HPDE6-E6E7 (cell line): Measurements from ENCODE around the gene DTNB.

Experiments used
- DNase-seq: peaks from one replicate; pipeline ENCODE4 v3.0.0; 2011; ENCODE audit warnings: missing footprints; ENCODE audit errors: extremely low spot score

The DTNB gene

DNA sequence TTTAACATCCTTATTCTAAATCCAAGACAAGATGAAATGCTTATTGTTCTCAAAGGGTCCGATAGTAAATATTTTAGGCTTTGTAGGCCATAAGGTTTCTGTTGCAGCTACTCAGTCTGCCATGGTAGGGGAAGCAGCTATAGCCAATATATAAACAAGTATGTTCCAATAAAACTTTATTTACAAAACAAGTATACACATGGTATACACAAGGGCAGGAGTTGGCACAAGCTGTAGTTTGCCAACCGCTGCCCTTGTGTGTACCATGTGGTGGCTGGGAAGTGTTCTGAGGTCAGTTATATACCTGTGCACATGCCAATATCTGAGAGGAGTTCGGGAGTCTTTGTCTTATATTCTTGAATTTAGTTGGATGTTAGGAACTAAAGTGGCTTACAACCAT is 205.6 kb downstream of the DTNB start:
- no peak for DNase-seq

DNA sequence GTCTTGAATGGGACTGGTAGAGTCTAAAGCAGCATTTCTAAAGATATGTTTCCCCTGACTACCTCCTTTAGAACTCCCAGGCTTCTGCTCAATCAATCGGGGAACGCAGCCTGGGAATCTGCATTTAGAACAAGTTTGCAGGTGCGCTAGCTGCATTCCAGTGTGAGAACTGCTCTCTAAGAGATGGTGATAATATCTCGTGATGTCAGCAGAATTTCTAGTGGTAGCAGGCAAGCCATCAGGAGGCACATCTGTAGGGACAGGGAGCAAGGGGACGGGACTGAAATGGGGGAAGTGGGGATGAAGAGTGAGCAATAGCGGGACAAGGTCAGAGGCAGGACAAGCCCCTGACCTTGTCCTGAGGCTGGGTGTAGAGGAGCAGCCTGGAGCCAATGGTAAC is 211.4 kb downstream of the DTNB start:
- no peak for DNase-seq

DNA sequence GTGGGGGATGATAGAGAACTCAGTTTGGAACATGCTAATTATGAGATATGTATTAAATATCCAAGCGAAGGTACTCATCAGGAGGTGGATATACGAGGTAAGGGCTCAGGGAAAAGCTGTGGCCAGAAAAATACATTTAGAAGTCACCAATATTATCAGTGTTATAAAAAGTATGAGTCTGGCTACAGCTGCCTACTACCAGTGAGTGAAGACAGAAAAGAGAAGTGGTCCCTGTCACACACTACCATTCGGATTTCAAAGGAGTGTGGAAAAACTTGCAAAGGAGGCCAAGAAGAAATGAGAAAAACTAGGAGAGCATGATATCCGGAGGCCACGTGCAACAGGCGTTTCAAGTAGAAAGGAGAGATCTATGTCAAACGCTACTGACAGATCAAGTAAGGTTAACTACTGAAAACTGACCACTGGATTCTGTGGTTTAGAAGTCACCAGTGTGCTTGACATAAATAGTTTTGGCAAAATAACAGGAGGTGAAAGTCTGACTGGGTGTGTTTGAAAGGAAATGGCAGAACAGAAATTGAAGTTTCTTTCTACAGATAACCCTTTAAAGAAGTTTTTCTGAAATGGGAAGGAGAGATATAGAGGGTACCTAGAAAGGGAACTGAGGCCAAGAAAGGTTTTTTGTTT is 213.0 kb downstream of the DTNB start:
- DNase-seq: no peak

DNA sequence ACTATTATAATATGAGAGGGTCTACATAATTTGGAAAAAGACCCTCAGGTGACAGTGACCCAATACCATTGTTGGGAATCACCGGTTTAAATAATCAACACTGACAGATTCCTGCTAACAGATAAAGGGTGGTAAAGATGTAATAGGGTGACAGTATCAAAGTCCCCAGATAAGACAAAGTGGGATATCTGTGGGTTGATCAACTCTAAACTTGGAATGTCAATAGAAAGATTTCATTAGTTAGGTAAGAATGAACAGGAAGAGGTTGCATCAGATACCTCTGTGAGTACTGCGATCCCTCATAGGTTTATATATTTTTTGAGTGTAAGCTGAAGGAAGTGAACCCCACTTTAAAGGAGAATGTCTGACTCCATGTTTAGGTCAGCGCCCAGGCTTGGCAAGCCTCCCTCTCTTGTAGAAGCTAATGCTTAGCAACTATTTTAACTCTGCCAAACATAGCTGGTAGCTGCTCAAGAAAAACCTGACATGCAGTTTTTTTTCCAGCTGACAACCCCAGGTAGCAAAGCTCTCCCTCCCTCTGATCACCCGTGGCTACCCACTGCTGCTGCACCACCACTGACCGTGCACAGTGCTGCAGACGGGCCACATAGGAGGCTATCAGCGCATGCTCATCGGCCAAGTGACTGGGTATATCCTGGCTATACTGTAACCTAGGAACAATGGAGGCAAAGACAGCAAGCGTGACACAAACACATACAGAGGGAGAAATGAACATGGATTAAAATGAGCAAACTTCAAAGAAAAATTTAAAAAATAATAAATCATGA is 218.4 kb downstream of the DTNB start:
- DNase-seq: no peak

DNA sequence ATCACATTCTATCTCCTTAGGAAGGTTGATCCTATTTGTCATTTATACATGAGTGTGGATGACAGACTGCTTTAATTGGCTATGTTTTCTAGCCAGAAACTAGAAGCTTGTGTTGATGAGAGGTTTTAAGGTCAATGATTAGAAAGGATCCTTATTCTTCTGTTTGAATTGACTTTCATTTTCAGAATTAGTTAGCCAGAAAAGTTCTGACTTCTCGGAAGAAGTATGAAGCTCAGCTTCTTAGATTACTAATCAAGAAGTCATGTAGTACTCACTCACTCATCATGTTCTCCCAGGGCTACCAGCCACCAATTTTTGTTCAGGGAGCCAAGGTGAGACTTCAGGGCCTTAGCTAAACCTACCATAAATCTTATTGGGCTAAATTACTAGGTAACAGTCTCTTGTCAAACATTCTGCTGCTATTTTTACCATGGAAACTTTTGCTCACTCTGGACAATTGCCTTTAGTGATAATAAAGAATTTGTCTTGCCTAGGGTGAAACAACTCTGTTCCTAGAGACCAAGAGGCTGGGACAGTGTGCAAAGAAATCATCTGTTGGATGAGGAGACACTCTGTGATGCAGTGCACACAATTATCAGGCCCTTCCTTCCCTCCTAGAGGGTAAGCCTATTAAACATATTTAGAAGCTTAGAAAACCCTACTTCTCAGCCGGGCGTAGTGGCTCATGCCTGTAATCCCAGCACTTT is 220.0 kb downstream of the DTNB start:
- no peak for DNase-seq

DNA sequence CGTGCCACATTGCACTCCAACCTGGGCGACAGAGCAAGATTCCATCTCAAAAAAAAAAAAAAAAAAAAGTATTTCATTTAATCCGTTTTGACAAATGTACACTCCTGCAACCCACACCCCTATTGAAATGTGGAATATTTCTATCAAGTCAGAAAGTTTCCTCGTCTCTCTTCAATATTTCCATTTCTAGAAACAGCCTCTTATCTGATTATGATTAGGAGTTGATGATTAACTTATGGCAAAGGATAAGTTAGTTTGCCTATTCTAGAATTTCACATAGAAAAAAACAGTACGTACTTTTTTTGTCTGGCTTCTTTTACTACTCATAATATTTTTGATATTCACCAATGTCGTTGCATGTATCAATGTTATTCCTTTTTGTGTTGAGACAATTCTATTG is 224.6 kb downstream of the DTNB start:
- DNase-seq: no peak

DNA sequence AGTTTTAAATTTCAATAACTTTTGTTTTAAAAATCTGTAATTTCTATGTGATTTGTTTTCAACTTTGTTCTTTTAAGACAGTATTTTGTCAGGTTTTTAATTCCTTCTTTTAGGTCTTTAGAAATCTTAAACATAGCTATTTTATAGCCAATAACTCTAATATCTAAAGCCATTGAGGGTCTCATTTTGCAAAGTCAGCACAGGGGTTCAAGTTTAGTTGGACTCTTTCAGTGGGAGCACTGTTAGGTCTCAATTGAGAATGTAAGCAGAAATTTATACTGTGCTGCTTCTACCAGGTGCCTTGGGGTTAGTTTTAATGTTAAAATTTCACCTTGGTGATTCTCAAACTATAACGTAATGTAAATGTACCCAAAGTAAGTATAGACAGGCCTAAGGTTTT is 226.4 kb downstream of the DTNB start:
- no peak for DNase-seq

DNA sequence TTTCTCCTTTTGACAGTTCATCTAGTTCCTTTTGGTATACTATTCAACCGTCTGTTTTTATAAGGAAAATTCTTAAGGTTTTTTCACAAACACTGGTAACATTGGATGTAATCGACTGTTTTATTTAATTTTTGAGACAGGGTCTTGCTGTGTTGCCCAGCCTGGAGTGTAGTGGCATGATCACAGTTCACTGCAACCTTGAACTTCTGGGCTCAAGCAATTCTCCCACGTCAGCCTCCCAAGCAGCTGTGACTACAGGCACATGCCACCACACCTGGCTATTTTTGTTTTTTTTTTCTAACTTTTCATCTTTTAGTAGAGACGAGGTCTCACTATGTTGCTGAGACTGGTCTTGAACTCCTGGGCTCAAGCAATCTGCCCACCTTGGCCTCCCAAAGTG is 227.3 kb downstream of the DTNB start:
- no peak for DNase-seq

DNA sequence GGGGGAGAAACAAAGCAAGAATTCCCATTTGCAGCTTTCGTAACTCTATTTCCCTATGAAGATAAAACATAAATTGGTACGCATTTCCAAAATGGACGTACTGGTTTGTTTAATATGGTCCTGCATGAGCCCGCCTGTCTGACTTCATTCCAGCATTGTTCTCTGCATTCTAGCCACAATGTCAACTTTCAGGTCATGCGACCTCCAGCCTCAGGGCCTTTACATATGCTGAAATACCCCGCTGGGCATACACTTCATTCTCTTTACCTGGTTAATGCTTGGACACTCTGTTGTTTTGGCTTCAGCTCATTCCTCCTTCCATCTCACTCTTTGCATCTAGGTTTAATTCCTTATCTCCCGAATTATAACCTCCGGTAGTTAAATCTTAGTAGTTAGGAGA is 227.9 kb downstream of the DTNB start:
- DNase-seq: no peak

DNA sequence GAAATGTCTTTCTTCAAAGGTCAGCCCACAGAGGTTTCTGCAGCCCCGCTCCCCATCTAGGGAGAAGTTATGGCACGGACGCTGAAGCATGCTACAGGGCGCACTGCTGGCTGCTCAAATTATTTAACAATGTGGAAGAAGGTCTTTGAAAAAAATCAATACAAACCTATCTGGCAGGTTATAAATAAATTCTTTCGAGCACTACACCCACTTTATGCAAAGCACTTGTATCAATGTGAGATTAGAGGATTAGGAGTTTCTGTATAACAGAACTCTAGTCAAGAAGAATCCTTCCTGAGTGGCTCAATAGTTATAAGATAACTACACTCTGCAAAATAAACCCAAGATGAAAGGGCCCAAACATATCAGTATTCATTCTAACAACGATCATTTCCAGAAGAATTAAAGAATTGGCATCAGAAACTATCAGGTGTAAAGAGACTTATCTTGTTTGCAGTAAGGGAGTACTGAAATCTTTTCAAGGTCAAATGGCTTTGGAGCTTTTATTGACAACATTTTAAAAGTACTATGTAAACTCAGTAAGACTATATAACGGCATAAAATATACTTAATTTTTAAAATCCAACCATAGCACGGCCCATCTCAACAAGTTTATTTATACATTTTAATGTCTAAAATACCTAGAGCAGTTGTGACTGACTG is 228.6 kb downstream of the DTNB start:
- DNase-seq: no peak

DNA sequence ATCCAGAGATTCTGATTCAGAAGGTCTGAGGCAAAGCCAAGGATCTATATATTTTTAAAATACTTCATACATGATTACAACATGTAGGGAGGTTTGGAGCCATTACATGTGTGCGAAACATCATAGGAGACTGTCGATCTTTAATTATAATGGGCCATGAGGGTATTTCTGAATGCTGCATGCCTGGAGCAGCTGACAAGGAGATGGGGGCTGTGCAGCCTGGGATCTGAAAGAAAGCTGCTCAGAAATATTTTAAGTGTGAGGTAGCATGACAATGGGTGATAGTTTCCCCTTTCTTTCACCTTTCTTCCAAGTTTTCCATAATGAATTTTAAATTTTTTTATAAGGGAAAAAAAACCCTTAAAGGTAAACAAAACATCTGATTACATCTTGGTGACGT is 229.6 kb downstream of the DTNB start:
- no peak for DNase-seq

DNA sequence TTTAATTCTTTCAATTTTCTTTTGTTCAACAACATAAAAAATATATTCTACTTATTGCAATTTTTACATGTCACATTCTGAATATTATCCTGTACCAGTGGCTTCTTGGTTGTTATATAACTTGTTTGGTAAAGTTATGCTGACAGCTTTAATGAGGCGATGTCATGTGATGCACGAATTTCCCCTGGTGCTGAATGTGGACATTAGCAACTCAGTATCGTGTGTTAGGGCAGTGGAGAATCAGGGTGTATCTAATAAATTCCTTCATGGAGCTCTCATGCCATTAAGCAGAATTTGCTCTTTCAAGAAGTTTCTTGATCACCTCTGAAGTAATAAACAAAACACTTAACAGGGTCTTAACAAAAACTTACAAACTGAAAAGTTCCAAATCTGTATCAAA is 232.0 kb downstream of the DTNB start:
- DNase-seq: no peak

DNA sequence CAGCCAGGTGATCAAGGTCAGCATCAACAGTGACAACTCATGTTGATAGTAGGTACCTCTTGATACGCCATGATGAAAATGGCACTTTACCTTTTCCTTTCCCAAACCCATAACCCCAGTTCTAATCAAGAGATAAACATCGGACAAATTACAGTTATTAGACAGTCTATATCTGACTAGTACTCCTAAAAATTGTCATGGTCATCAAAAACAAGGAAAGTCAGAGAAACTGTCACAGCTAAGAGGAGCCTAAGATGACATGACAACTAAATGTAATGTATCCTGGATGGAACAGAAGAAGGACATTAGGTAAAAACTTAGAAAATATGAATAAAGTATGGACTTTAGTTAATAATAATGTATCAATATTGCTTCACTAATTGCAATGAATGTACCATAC is 234.6 kb downstream of the DTNB start:
- DNase-seq: no peak

DNA sequence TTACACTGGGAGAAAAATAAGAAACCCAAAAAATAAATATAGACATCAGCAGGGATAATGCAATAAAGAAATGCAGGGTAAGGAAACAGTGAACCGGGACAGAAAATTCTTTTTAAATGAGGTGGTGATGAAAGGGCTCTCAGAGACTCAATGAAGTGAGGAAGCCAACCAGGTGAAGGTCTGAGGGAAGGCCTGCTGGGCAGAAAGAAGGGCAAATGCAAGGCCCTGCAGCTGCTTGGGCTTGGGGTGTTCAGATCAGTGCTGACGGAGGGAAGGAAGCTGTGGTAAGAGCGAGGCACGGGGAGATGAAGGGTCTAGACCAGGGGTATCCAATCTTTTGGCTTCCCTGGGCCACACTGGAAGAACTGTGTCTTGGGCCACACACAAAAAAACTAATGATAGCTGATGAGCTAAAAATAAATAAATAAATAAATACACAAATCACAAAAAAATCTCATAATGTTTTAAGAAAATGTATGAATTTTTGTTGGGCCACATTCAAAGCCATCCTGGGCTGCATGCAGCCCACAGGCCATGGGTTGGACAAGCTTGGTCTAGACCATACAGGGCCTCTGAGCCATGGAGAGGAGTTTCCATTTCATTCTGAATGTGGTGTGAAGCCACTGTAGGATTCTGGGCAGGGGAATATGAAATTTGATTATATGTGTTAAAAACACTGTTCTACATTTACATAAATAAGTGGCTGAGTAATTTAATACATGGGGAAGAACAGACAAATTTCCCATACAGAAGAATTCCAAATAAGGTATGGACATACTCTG is 235.3 kb downstream of the DTNB start:
- DNase-seq: no peak

DNA sequence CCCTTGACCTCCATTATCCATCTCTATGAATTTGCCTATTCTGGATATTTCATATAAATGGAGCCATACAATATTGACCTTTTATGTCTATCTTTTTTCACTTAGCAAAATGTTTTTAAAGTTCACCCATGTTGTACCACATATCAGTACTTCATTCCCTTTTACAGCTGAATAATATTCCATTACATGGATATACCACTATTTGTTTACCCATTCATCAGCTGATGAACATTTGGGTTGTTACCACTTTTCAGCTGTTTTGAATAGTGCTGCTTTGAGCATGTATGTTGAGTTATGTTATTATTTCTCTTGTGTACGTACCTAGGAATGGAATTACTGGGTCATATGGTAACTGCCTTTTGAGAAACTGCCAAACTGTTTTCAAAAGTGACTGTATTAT is 238.0 kb downstream of the DTNB start:
- DNase-seq: no peak

DNA sequence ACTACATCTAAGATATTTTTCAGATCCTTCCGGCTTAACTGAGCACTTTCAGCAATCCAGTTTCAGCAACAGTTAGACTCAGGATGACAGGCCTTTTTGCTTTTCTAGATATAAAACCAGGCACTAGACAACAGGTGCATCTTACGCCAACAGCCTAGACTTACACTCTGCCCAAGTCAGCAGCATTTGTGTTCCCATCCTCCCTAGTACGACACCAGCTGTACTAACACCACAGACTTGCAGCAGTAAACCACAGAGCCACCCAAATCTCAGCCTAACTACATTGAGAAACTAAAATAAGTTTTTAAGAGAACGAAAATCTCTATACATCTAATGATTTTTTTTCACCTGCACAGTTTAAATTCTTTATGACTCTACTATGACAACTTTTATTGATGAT is 241.8 kb downstream of the DTNB start:
- no peak for DNase-seq

DNA sequence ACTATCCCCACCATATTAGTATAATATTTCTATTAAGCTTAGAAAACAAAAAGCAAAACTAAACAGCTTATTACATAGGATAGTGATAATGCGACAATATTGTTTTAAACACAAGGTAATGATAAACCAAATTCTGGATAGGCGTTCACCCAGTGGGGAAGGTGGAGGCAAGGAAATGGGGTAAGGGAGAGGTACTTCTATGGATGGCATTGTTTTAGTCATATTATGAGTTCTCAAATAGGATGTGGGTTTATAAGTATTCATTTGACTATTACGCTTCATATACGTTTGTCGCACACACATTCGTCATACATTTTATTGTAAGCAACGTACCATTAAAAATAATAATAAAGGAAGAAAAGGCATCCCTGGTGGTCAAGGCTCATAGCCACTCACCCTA is 242.8 kb downstream of the DTNB start:
- no peak for DNase-seq

DNA sequence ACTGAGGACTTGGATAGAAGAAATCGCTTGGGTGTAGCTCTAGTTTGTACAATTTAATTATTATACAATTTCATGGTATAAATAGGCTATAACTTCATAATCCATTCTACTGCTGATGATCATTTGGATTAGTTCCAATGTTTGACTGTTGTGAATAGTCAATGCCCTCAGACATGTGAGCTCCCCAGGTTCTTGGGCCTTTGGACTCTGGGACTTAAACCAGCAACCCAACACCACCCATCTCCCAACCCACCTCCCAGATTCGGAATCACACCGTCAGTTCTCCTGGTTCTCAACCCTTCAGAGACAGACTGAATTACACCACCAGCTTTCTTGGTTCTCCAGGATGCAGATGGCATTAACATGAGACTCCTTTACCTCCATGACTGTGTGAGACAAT is 247.1 kb downstream of the DTNB start:
- no peak for DNase-seq

DNA sequence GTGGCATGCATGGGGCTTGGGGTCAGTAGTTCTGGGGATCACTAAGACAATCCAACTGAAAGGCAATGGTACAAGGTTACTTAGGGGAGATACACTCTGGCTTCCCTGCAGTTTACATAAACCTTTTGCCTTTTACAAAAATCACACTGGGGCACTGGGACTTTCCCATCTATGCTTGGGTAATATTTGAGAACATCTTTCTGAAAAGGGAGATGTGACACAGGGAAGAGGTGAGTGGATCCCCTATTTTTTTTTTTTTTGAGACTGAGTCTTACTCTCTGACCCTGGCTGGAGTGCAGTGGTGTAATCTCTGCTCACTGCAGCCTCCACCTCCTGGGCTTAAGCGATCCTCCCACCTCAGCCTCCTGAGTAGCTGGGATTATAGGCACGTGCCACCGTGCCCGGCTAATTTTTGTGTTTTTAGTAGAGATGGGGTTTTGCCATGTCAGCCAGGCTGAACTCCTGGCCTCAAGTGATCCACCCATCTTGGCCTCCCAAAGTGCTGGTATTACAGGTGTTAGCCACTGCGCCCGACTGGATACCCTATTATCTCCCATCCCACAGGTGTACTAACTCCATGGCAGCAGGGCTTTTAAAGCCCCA is 248.8 kb downstream of the DTNB start:
- no peak for DNase-seq

DNA sequence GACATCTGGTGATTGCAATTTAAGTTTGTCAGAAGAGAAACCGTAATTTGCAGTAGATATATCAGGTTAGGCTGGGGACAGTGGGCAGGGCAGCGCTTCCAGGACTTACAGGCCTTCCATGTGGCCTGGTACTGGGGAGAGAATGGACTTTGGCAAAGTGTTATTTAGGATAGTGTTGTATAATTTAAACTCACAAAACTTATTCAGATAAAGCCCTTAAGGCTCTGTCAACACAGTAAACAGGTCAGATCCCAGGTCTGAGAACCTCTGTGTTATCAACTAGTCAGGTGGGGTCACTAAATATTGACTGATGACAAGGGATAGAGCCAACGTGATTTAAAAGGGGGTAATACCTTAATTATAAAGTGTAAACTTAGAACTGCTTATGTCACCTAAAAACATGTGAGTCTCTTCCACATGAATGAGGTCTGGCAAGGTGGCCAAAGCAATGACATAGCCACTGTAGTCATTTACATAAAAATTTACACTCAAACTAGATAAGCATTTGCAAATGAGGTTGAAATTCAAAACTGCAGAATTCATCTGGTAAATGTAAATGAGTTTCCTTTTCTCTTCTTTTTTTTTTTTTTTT is 251.5 kb downstream of the DTNB start:
- no peak for DNase-seq

DNA sequence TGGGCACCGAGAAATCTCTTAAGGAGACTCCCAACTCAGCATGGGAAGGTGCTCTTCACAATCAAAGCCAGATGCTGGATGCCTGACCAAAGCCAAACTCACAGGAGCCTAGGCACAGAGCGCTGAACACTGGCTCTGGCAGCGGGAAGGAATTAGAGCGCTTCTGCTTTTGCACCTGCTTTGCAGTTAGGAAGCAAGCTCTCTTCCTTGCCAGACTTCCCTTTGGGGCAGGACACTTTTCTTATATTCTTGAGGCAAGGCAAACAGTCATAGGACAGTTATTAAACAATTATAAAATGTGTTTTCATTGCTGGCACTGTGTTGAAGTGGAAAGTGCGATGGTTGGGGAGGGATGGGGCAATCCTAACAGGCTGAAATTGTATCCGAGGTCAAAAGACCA is 252.1 kb downstream of the DTNB start:
- DNase-seq: no peak
